Panc1 (cell line): Measurements from ENCODE around the gene FBXL5. TPM values are rescaled to one million over a fixed set of nuclear protein-coding genes. Genes with fewer than 3 reads are reported as not detected.
A peak's percentile ranks its signal among the peaks of the same experiment; 100 is the strongest.

ENCODE experiments used
- ATAC-seq: fragments of 200-7000 bp; cut with Tn5 transposase; 2 replicates; pipeline ENCODE4 v1.9.1; 2020; ENCODE audit warnings: mild to moderate bottlenecking, moderate library complexity
- BruUV-seq: library from RNA; stranded (reverse); fragments of 400-500 nt; replicated peaks from 2 replicates; lab custom pipeline; 2021; lab: Mats Ljungman, UMichigan
- CTCF ChIA-PET: fragments of 300-600 bp; sonication (Branson Sonifier 250); formaldehyde crosslinking; loops from one replicate; lab custom pipeline; 2022; ENCODE audit warnings: antibody characterized with exemption; lab: Charles Lee
- POLR2A ChIA-PET: fragments of 300-600 bp; sonication (Branson Sonifier 250); formaldehyde crosslinking; loops from one replicate; lab custom pipeline; 2022; ENCODE audit warnings: antibody characterized with exemption; lab: Charles Lee
- DNase-seq: peaks from one replicate; pipeline ENCODE4 v3.0.0-alpha.2; 2010; ENCODE audit warnings: low read depth, low spot score
- H3K27ac ChIP-seq: 2 replicates; pipeline ENCODE4 v1.5.1; 2011; ENCODE audit warnings: mild to moderate bottlenecking, low read length, inconsistent platforms
- H3K27me3 ChIP-seq: fragments of 200-500 bp; sonication (Bioruptor generic); 2 replicates; pipeline ENCODE4 v1.6.0; 2014; ENCODE audit warnings: low read length, inconsistent platforms; ENCODE audit not compliant: control insufficient read depth, insufficient read depth
- H3K36me3 ChIP-seq: fragments of 200-500 bp; sonication (Bioruptor generic); 2 replicates; pipeline ENCODE4 v1.5.1; 2014; ENCODE audit warnings: inconsistent platforms, mild to moderate bottlenecking, low read length, moderate library complexity; ENCODE audit not compliant: control insufficient read depth, insufficient read depth
- H3K4me1 ChIP-seq: 2 replicates; pipeline ENCODE4 v1.5.1; 2011; ENCODE audit warnings: inconsistent platforms, mild to moderate bottlenecking, low read length, moderate library complexity; ENCODE audit not compliant: control insufficient read depth, insufficient read depth
- H3K4me3 ChIP-seq, 2 experiments: 2 replicates each; pipeline ENCODE4 v1.5.1; 2011 to 2012; ENCODE audit warnings: low read depth in 2 of 2, low read length in 2 of 2, mild to moderate bottlenecking in 2 of 2, inconsistent platforms in 1 of 2, moderate library complexity in 1 of 2
- H3K9me3 ChIP-seq: fragments of 200-500 bp; sonication (Bioruptor generic); 2 replicates; pipeline ENCODE4 v1.5.1; 2014; ENCODE audit warnings: low read depth, mild to moderate bottlenecking, inconsistent platforms, low read length, moderate library complexity; ENCODE audit not compliant: control insufficient read depth, insufficient read depth
- CTCF ChIP-seq: fragments of 450-650 bp; IDR thresholded peaks from 2 replicates; pipeline ENCODE4 v1.5.1; 2017; ENCODE audit warnings: mild to moderate bottlenecking
- POLR2AphosphoS5 ChIP-seq: IDR thresholded peaks from 2 replicates; pipeline ENCODE4 v1.6.1; 2012; ENCODE audit warnings: mild to moderate bottlenecking, low read depth, low read length, moderate library complexity
- REST ChIP-seq, 2 experiments: IDR thresholded peaks; 2 replicates each; pipeline ENCODE4 v1.6.1; 2011 to 2012; ENCODE audit warnings: low read depth in 2 of 2, control low read depth in 1 of 2, low read length in 1 of 2, mild to moderate bottlenecking in 1 of 2, moderate library complexity in 1 of 2; ENCODE audit not compliant: insufficient read depth in 1 of 2
- SIN3A ChIP-seq: IDR thresholded peaks from 2 replicates; pipeline ENCODE4 v1.6.1; 2012; ENCODE audit warnings: low read depth, mild to moderate bottlenecking, low read length, moderate library complexity, borderline replicate concordance; ENCODE audit not compliant: insufficient read depth
- TCF7L2 ChIP-seq: IDR thresholded peaks from 2 replicates; pipeline ENCODE4 v1.6.1; 2011; ENCODE audit warnings: mild to moderate bottlenecking, low read depth, low read length, inconsistent platforms
- in situ Hi-C: cut with HindIII; loops from 2 replicates; pipeline ENCODE4 v1.10.0; 2016; ENCODE audit warnings: low sequenced_read_pairs, low pct_unique_long_range_greater_than_20kb
- intact Hi-C: fragments of 100-400 bp; cut with micrococcal nuclease; formaldehyde crosslinking; loops from one replicate; pipeline ENCODE4 v1.10.0; 2022; ENCODE audit not compliant: unreplicated experiment
- total RNA-seq: library from RNA; stranded (reverse); gene quantifications from one replicate; pipeline ENCODE4 v1.2.1, GENCODE V29; 2021; ENCODE audit not compliant: unreplicated experiment

The FBXL5 gene
- total RNA-seq, 1 experiment from 2014 or later: 20.2 TPM

- intact Hi-C loops (no loop called here), in situ Hi-C loops (no loop called here)
- no peak overlapping the region for H3K4me3 ChIP-seq
- no peak overlapping the region for H3K27ac ChIP-seq
- no peak for ATAC-seq
- peaks cover 11% of the 10 kb centered on the region; the same call in 1 of the 2 replicates for H3K4me1 ChIP-seq
- H3K9me3 ChIP-seq: no peaks in the 10 kb centered on the region
- no TSS peak for BruUV-seq
- TF ChIP-seq REST (IDR thresholded peaks at IDR 0.05; ENCODE audit: insufficient read depth in 1 of 2, low read depth in 2 of 2, low read length in 1 of 2) (no peak), SIN3A (no peak), TCF7L2 (no peak), CTCF (no peak), POLR2AphosphoS5 (no peak)
- no peak for DNase-seq
- no peaks in the 10 kb centered on the region; the same call in 1 of the 2 replicates for H3K36me3 ChIP-seq
- H3K27me3 ChIP-seq: no peaks in the 10 kb centered on the region
- ChIA-PET CTCF (no interaction called here), POLR2A (no interaction called here)
These were observed 2.2 kb upstream of the FBXL5 start for GRCh38 chr4:15657366-15657765.

GRCh38 chr4:15656038-15656470 lies 897 bp upstream of the FBXL5 start:
- TF ChIP-seq POLR2AphosphoS5: no peak
- TF ChIP-seq SIN3A: no peak
- no peak for TF ChIP-seq REST (IDR thresholded peaks at IDR 0.05; ENCODE audit: insufficient read depth in 1 of 2, low read depth in 2 of 2, low read length in 1 of 2)
- no peak for TF ChIP-seq CTCF
- H3K36me3 ChIP-seq: no peaks in the 10 kb centered on the region; the same call in 1 of the 2 replicates
- DNase-seq (no peak), ATAC-seq (peak; percentile 3; the same call in 1 of the 2 replicates)
- peak overlapping the region; percentile 90 for H3K27ac ChIP-seq
- peak overlapping the region; percentile 62 to 72 for H3K4me3 ChIP-seq
- CTCF ChIA-PET: no interaction called here
- in situ Hi-C loops: no loop called here
- H3K27me3 ChIP-seq: no peaks in the 10 kb centered on the region
- intact Hi-C loops: no loop called here
- POLR2A ChIA-PET: no interaction called here
- H3K9me3 ChIP-seq: no peaks in the 10 kb centered on the region
- H3K4me1 ChIP-seq: peaks cover 14% of the 10 kb centered on the region; the same call in 1 of the 2 replicates
- no TSS peak for BruUV-seq
